OCI-LY3 (cell line): ENCODE results near the gene TUB.

Source experiments
- H2AFZ ChIP-seq: fragments of 200-600, 300-600 bp; shearing (Covaris generic); 2 replicates; pipeline ENCODE4 v1.6.0; 2014; ENCODE audit warnings: antibody characterized with exemption, low read depth, low read length
- H3K27ac ChIP-seq: fragments of 200-600, 300-600 bp; sonication (generic); 2 replicates; pipeline ENCODE4 v1.5.1; 2014; ENCODE audit warnings: mild to moderate bottlenecking, low read length, moderate library complexity, mixed read lengths
- H3K27me3 ChIP-seq: fragments of 200-600, 300-600 bp; sonication (generic); 2 replicates; pipeline ENCODE4 v1.6.1; 2014; ENCODE audit warnings: low read depth, low read length, mixed read lengths
- H3K36me3 ChIP-seq: fragments of 200-600, 300-600 bp; sonication (generic); replicated peaks from 2 replicates; pipeline ENCODE3; 2014; ENCODE audit warnings: low read depth, low read length, mixed read lengths
- H3K4me1 ChIP-seq: fragments of 300-600, 200-600 bp; sonication (generic); 2 replicates; pipeline ENCODE4 v1.6.1; 2014; ENCODE audit warnings: low read length, mixed read lengths
- H3K4me2 ChIP-seq: fragments of 200-600, 300-600 bp; sonication (generic); 2 replicates; pipeline ENCODE4 v1.6.1; 2014; ENCODE audit warnings: low read length, mixed read lengths
- H3K4me3 ChIP-seq: fragments of 300-600, 200-600 bp; sonication (generic); 2 replicates; pipeline ENCODE4 v1.5.1; 2014; ENCODE audit warnings: antibody characterized with exemption, mild to moderate bottlenecking, low read length, moderate library complexity
- H3K79me2 ChIP-seq: fragments of 300-600, 200-600 bp; shearing (Covaris generic); 2 replicates; pipeline ENCODE4 v1.6.1; 2014; ENCODE audit warnings: mild to moderate bottlenecking, low read length, mixed read lengths
- H3K9ac ChIP-seq: fragments of 300-600, 200-600 bp; shearing (Covaris generic); 2 replicates; pipeline ENCODE4 v1.6.0; 2014; ENCODE audit warnings: mild to moderate bottlenecking, low read length, moderate library complexity
- H3K9me3 ChIP-seq: fragments of 200-600, 300-600 bp; shearing (Covaris generic); 2 replicates; pipeline ENCODE4 v1.6.1; 2014; ENCODE audit warnings: low read length, mixed read lengths; ENCODE audit not compliant: insufficient read depth
- H4K20me1 ChIP-seq: fragments of 200-600, 300-600 bp; sonication (generic); 2 replicates; pipeline ENCODE4 v1.6.1; 2016; ENCODE audit warnings: low read length, mixed read lengths; ENCODE audit not compliant: insufficient read depth
- EZH2phosphoT487 ChIP-seq: fragments of 200-600 bp; shearing (Covaris generic); IDR thresholded peaks from 2 replicates; pipeline ENCODE4 v1.6.1; 2018; ENCODE audit warnings: antibody characterized with exemption, mixed run types, low read depth
- TF ChIP-seq, protein P1 (sequence below): fragments of 200-600, 300-600 bp; sonication (generic); IDR thresholded peaks from 2 replicates; pipeline ENCODE4 v1.5.1; 2014; ENCODE audit warnings: antibody characterized with exemption, low read length, low read depth

TUB gene

GRCh38 chr11:8101421-8101820, 20.4 kb downstream of the TUB start:
- no peak overlapping the region for H3K4me3 ChIP-seq
- no peaks in the 10 kb centered on the region for H4K20me1 ChIP-seq
- H3K36me3 ChIP-seq, result no peaks in the 10 kb centered on the region
- H3K4me1 ChIP-seq, result peaks cover 17% of the 10 kb centered on the region
- H2AFZ ChIP-seq, result no peak overlapping the region
- no peak overlapping the region for H3K27ac ChIP-seq
- no peak overlapping the region for H3K9ac ChIP-seq
- H3K9me3 ChIP-seq, result no peaks in the 10 kb centered on the region
- H3K4me2 ChIP-seq, result no peak overlapping the region
- no peaks in the 10 kb centered on the region for H3K79me2 ChIP-seq
- TF ChIP-seq, protein P1, sequence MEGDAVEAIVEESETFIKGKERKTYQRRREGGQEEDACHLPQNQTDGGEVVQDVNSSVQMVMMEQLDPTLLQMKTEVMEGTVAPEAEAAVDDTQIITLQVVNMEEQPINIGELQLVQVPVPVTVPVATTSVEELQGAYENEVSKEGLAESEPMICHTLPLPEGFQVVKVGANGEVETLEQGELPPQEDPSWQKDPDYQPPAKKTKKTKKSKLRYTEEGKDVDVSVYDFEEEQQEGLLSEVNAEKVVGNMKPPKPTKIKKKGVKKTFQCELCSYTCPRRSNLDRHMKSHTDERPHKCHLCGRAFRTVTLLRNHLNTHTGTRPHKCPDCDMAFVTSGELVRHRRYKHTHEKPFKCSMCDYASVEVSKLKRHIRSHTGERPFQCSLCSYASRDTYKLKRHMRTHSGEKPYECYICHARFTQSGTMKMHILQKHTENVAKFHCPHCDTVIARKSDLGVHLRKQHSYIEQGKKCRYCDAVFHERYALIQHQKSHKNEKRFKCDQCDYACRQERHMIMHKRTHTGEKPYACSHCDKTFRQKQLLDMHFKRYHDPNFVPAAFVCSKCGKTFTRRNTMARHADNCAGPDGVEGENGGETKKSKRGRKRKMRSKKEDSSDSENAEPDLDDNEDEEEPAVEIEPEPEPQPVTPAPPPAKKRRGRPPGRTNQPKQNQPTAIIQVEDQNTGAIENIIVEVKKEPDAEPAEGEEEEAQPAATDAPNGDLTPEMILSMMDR, result no peak
- no peak for TF ChIP-seq EZH2phosphoT487
- H3K27me3 ChIP-seq, result peaks cover 11% of the 10 kb centered on the region

GRCh38 chr11:8102296-8102915, 21.4 kb downstream of the TUB start:
- Histone ChIP-seq H3K9ac (no peak overlapping the region), H2AFZ (no peak overlapping the region), H3K27ac (no peak overlapping the region), H3K4me3 (no peak overlapping the region), H3K4me2 (no peak overlapping the region), H3K27me3 (peaks cover 11% of the 10 kb centered on the region), H3K36me3 (no peaks in the 10 kb centered on the region), H3K4me1 (peaks cover 11% of the 10 kb centered on the region), H3K79me2 (no peaks in the 10 kb centered on the region), H3K9me3 (no peaks in the 10 kb centered on the region), H4K20me1 (no peaks in the 10 kb centered on the region)
- TF ChIP-seq EZH2phosphoT487, result no peak
- TF ChIP-seq, protein P1, result no peak

GRCh38 chr11:8102965-8103364, 22.0 kb downstream of the TUB start:
- TF ChIP-seq, protein P1, result no peak
- TF ChIP-seq EZH2phosphoT487, result no peak
- Histone ChIP-seq H3K9ac (no peak overlapping the region), H2AFZ (no peak overlapping the region), H3K79me2 (no peaks in the 10 kb centered on the region), H3K4me3 (no peak overlapping the region), H4K20me1 (no peaks in the 10 kb centered on the region), H3K4me1 (peaks cover 5% of the 10 kb centered on the region), H3K27me3 (peaks cover 11% of the 10 kb centered on the region), H3K27ac (no peak overlapping the region), H3K4me2 (no peak overlapping the region), H3K36me3 (no peaks in the 10 kb centered on the region), H3K9me3 (no peaks in the 10 kb centered on the region)

GRCh38 chr11:8103909-8104308, 22.9 kb downstream of the TUB start:
- H4K20me1 ChIP-seq, result no peaks in the 10 kb centered on the region
- H3K4me2 ChIP-seq, result no peak overlapping the region
- no peaks in the 10 kb centered on the region for H3K79me2 ChIP-seq
- TF ChIP-seq EZH2phosphoT487, result no peak
- TF ChIP-seq, protein P1, result no peak
- peaks cover 5% of the 10 kb centered on the region for H3K4me1 ChIP-seq
- H3K27ac ChIP-seq, result no peak overlapping the region
- no peaks in the 10 kb centered on the region for H3K9me3 ChIP-seq
- no peak overlapping the region for H2AFZ ChIP-seq
- no peak overlapping the region for H3K9ac ChIP-seq
- no peaks in the 10 kb centered on the region for H3K36me3 ChIP-seq
- peaks cover 17% of the 10 kb centered on the region for H3K27me3 ChIP-seq
- no peak overlapping the region for H3K4me3 ChIP-seq
